Erythroblast (primary cell): Measurements from ENCODE around the gene KCNE2.

Source experiments
- GATA1 ChIP-seq: IDR thresholded peaks from 2 replicates; pipeline ENCODE4 v1.6.1; 2011; ENCODE audit warnings: low read depth, mild to moderate bottlenecking, control low read depth, low read length, moderate library complexity
- POLR2A ChIP-seq: IDR thresholded peaks from 2 replicates; pipeline ENCODE4 v1.6.1; 2011; ENCODE audit warnings: mild to moderate bottlenecking, low read length

DNA sequence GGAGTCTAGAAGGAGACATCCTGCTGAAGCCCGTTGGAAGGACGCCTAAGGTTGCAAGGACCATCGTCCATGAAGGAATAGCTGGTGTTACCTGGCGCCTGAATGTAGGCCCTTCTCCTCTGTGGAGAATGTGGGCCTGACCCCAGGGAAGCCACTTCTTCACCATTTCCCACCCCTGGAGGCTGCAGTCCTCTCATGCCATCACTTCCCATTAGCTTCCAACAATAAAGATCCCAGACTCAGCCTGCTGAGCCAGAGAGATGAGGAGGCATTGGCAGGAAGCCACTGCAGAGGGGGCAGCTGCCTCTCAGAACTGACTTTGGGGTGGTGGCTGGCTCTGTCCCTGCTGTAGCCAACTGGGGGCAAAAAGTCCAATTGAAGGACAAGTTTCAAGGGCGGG lies 21.3 kb upstream of the KCNE2 start:
- TF ChIP-seq POLR2A (no peak), GATA1 (no peak)
